HUDEP-2 (cell line): ENCODE data around the gene MRPS14.
"Not testable (repeated sequence)": the region's sequence is repeated elsewhere in the genome, so short reads cannot be mapped to it uniquely, and the experiment has no call there.

ENCODE experiments used
- DNase-seq, 76 experiments: peaks; one replicate each; lab custom pipeline; 2025; ENCODE audit not compliant: unreplicated experiment in 76 of 76; lab: John Stamatoyannopoulos, UW

MRPS14 gene

GRCh38 chr1:175024773-175025172 is 1.5 kb upstream of the MRPS14 start:
- no peak for DNase-seq

DNA sequence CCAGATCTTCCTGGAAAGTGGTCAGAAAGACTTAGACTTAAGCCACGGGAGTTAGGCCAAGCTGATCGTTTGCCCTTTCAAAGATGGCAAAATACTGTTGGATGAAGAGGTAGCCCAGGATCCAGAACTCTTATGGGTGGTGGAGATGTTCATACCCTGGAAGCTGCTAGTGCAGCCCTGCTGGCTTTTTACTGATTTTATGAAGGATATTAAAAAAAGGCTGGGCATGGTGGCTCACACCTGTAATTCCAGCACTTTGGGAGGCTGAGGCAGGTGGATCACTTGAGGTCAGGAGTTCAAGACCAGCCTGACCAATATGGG is 657 bp upstream of the MRPS14 start:
- DNase-seq = not testable (repeated sequence)

- DNase-seq = no peak
These were observed 3.7 kb downstream of the MRPS14 start for GRCh38 chr1:175019524-175019923.

DNA sequence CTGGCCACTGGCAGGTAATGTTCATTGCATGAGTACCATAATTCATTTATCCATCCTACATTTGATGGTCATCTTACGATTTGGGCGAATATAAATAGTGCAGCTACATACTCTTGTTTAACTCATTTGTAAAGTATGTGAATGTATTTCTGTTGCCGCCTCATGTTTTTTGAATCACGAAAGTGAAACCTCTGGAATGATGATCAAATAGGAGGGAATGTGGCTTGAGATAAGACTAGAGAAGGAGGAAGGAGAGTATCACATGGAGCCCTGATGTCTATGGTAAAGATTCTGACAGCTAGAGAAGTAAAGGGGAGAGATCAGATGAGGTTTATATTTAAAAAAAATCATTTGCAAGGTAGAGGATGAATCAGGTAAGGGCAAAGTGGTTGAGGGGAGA is 8.0 kb downstream of the MRPS14 start:
- DNase-seq = no peak

- no peak for DNase-seq
These were observed 9.8 kb downstream of the MRPS14 start for GRCh38 chr1:175013445-175013844.

GRCh38 chr1:175009532-175009931 is 13.7 kb downstream of the MRPS14 start:
- no peak for DNase-seq

- no peak for DNase-seq
These were observed 18.0 kb downstream of the MRPS14 start for GRCh38 chr1:175005085-175005783.

- DNase-seq = no peak
These were observed 19.7 kb downstream of the MRPS14 start for GRCh38 chr1:175003521-175003920.

DNA sequence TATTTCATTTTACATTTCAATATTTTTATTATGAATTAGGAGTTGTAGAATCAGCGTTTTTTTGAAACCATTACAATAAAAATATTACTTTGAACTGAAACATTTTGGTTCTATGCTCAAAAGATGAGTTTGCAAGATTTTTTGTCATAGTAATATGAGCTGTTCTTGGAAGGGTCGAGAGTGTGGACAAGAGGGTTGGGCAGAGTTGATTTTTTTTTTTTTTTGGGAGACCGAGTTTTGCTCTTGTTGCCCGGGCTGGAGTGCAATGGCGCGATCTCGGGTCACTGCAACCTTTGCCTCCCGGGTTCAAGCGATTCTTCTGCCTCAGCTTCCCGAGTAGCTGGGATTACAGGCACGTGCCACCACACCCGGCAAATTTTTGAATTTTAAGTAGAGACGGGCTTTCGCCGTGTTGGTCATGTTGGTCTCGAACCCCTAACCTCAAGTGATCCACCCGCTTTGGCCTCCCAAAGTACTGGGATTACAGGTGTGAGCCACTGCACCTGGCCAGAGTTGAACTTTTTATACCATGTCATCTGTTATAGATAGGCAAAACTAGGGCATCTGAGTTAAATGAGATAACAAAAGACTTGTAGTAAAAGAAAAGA is 20.2 kb downstream of the MRPS14 start:
- DNase-seq = no peak

- peak in 4 of 76 experiments; percentile 9 to 35 (median 12) for DNase-seq
These were observed 22.5 kb downstream of the MRPS14 start for GRCh38 chr1:175000697-175001187.

DNA sequence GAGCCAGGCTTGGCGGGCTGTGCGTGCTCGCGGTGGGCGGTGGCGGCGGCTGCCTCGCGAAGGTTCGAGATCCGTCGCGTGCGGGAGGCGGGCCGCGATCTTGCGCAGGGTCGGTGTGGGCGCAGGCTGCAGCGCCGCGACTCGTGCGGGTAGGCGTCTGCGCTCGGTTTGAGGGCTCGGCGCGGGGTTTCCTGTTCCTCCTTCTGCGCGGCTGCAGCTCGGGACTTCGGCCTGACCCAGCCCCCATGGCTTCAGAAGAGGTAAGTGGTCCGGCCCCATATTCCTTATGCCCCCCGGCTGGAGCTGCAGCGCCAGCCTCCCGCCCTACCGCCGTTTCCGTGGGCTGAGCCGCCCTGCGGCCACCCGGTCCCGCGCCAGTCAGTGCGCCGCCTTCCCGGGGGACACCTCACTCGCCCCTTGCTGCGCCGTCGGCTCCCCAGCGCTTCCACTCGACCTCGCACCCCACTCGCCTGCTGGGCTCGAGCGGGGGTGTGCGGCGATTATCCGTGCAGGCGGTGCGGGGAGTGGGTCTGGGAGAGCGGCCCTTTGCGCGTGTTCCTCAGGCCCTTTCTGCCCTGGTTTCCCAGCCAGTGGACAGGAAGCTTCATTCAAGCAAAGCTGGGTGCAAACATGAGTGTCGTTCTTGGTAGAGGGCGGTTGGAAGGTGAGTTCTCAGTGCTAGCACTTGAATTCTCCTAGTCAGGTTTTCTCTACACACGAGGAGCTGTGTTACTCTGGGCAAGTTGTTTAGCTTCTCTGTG is 23.1 kb downstream of the MRPS14 start, which contains the start of gene CACYBP:
TSS of gene CACYBP (plus strand) at position 12 of the 761 bp plus-strand sequence. CDS start at position 246, 234 bp downstream.
- DNase-seq = peak in 7 of 76 experiments; percentile 16 to 62 (median 41)

DNA sequence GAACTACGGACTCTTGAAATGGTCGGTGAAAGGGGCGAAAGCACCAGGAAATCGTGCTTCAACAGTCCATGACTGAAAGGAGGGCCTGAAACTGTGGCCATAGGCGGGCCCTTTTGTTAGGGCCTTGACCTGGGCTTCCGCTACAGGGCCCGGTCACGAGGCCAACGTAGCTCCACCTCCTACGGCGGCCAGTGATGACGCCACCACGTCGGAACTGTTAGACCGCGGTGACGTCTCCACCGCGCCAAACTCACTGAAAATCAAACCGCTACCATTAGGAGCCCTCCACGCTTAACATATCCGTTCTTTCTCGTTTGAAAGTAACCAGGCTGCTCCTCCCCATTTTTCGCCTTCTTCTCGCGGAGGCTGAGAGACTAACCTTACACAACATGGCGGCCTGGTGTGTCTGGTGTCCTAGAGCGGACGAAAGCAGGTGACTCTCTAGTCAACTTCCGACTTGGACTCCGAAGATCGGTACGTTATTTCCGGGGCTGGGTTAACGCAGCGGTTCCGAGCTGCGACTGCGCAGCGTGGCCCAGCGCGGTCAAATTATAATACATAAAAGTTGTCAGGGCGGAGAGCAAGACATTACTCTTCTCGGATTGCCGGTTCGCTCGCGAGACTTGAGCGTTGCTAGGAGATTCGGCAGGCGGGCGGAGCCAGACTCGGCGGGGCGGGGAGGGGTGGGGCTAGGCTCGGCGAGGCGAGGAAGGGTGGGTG is 23.8 kb downstream of the MRPS14 start:
- peak; percentile 46 to 99 (median 93) for DNase-seq

DNA sequence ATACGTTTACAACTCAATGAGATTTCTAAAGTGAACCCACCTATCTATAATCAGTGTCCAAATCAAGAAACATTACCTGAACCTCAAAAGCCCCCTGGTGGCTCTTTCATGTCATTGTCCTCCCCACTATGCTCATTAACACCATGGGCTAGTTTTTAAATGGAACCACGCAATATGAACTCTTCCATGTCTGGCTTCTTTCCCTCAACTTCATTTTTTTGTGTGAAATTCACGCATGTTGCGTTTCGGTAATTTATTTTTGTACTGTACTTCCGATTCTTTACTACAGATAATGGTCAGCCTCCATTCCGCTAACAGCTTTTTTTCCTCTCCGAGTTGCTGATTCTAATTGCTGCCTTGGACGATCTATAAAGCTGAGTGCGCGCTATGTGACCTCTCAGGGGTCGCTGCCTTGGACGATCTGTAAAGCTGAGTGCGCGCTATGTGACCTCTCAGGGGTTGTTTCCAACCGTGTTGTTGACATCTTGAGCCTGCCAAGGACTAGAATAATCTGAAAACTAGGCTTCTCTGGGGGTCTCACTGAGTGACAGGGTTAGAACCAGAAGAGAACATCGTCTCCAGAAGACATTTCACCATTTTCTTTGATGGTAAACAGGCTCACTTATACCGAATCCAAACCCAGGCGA is 24.5 kb downstream of the MRPS14 start:
- peak in 46 of 76 experiments; percentile 8 to 79 (median 34) for DNase-seq

- DNase-seq = no peak
These were observed 26.2 kb downstream of the MRPS14 start for GRCh38 chr1:174997041-174997440.

DNA sequence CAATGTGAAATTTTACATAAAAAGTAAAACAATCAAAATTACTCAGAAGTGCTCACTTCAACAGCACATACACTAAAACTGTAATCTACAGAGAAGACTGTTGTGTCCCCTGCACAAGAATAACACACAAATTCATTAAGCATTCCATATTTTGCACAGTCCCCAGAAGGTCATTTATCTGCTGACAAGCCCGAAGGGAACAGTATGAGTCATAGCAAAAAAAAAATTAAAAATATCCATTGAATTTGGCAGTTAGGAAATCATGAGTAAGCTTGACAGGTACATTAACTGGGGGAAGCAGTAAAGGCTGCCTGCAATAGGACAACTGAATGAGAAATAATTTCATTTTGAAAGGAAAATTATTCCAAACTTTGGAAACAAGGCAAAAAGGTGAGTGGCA is 26.7 kb downstream of the MRPS14 start:
- DNase-seq = peak in 4 of 76 experiments; percentile 8 to 44 (median 20)

GRCh38 chr1:174995916-174996315 is 27.3 kb downstream of the MRPS14 start:
- no peak for DNase-seq

DNA sequence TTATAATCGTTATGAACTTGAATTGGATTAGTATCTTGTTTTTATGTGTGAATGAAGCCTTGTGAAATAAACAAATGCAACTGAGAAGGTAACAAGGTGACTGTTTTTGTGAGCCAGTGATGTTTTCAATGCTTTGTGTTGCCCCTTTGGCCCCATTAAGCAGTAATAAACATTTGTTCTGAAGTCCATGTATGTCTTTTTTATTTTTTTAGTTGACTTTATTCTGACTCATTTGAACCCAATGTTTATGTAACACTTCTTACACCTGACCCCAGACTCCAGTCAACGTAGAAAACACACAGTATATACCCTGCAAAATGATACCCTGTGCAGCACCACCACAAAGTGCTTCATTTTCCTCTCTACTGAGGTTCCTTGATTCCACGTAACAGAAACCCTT is 28.1 kb downstream of the MRPS14 start:
- no peak for DNase-seq

DNA sequence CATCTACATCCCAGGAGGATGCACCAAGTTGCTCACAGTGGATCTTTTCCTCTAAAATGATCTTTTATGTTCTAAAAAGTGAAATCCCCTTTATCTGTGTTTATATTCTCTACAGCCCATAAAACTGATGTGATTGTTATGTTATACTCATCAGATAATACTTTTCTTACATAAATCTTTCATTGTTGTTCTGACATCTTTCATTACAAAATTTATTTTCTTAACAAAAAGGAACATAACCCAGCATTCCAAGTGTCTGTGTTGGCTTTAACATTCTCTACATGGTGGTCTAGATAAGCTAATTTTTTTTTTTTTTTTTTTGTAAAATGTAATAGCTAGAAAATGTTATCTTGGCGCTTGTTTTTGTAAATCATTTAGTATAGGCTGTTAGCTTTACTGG is 31.8 kb downstream of the MRPS14 start:
- DNase-seq = no peak

DNA sequence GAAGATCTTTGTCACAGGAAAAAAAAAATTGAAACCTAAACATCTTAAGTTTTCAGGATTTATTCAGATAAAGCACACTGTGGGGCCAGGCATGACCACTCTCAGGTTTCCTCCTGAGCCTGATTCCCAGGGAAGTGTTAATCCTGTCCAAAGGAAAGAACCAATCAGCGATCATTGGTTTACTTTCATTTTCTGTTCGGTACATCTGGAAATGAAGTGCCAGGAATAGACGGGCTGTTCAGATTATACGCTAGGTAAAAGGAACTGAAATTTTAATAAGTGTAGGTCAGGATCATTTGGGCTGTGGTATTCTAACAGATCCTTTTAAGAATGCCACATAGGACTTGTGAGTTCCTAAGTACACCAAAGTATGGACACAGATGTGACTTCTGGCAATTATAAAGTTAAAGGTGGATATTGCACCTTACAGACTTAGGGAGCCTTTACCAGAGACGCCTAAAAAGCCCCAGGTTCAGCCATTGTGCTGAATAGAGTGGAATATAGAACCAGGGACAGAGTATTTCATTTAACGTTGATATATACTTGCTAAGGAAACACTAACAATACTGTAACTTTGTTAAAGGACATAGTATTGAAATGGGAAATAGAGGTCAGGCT is 32.7 kb downstream of the MRPS14 start:
- peak in 9 of 76 experiments; percentile 8 to 32 (median 18) for DNase-seq
